OCI-LY7 (cell line): ENCODE data around the gene TXNL4A. TPM values are rescaled to one million over a fixed set of nuclear protein-coding genes. Genes with fewer than 3 reads are reported as not detected.

Experiments
- BruUV-seq: library from RNA; stranded (reverse); fragments of 400-500 nt; replicated peaks from 2 replicates; lab custom pipeline; 2021; lab: Mats Ljungman, UMichigan
- CTCF ChIA-PET: fragments of 300-600 bp; sonication (Branson Sonifier 250); formaldehyde crosslinking; loops from one replicate; lab custom pipeline; 2022; ENCODE audit warnings: antibody characterized with exemption; ENCODE audit not compliant: unreplicated experiment; lab: Charles Lee
- POLR2A ChIA-PET: fragments of 300-600 bp; sonication (Branson Sonifier 250); formaldehyde crosslinking; loops from one replicate; lab custom pipeline; 2022; ENCODE audit warnings: antibody characterized with exemption; lab: Charles Lee
- DNase-seq: peaks from one replicate; pipeline ENCODE4 v3.0.0-alpha.2; 2015; ENCODE audit warnings: low spot score
- H2AFZ ChIP-seq: fragments of 200-600 bp; sonication (generic), shearing (Covaris generic); 2 replicates; pipeline ENCODE4 v1.6.1; 2014; ENCODE audit warnings: mild to moderate bottlenecking, antibody characterized with exemption, low read length, moderate library complexity
- H3K27ac ChIP-seq: fragments of 200-600 bp; sonication (generic); 2 replicates; pipeline ENCODE4 v1.5.1; 2014; ENCODE audit warnings: mixed run types, low read depth, mild to moderate bottlenecking, moderate library complexity, low read length, inconsistent platforms; ENCODE audit not compliant: poor library complexity, severe bottlenecking
- H3K36me3 ChIP-seq: fragments of 200-600 bp; sonication (generic); 2 replicates; pipeline ENCODE4 v1.6.1; 2014; ENCODE audit warnings: mild to moderate bottlenecking, antibody characterized with exemption, low read length, moderate library complexity, mixed read lengths; ENCODE audit not compliant: insufficient read depth
- H3K4me1 ChIP-seq: fragments of 200-600 bp; sonication (generic); 2 replicates; pipeline ENCODE4 v1.5.1; 2014; ENCODE audit warnings: mild to moderate bottlenecking, low read length; ENCODE audit not compliant: insufficient read depth, poor library complexity, severe bottlenecking
- H3K4me2 ChIP-seq: fragments of 200-600 bp; sonication (generic); 2 replicates; pipeline ENCODE4 v1.6.1; 2014; ENCODE audit warnings: mild to moderate bottlenecking, low read length
- H3K4me3 ChIP-seq: fragments of 200-600 bp; sonication (generic); 2 replicates; pipeline ENCODE4 v1.5.1; 2014; ENCODE audit warnings: mild to moderate bottlenecking, low read depth, low read length; ENCODE audit not compliant: poor library complexity, severe bottlenecking
- H3K79me2 ChIP-seq: fragments of 200-600 bp; sonication (generic); 2 replicates; pipeline ENCODE4 v1.6.1; 2016; ENCODE audit warnings: low read depth, mild to moderate bottlenecking, low read length, moderate library complexity, mixed read lengths; ENCODE audit not compliant: insufficient read depth
- H3K9me2 ChIP-seq: fragments of 200-600 bp; sonication (generic); 2 replicates; pipeline ENCODE4 v1.6.1; 2016; ENCODE audit warnings: mild to moderate bottlenecking, low read length, mixed read lengths; ENCODE audit not compliant: insufficient read depth
- H3K9me3 ChIP-seq: fragments of 200-600 bp; sonication (generic); 2 replicates; pipeline ENCODE4 v1.6.1; 2014; ENCODE audit warnings: mild to moderate bottlenecking, mixed run types, low read length, mixed read lengths
- H4K20me1 ChIP-seq: fragments of 200-600 bp; sonication (generic); 2 replicates; pipeline ENCODE4 v1.6.1; 2014; ENCODE audit warnings: mild to moderate bottlenecking, antibody characterized with exemption, low read length, moderate library complexity, mixed read lengths; ENCODE audit not compliant: insufficient read depth
- CTCF ChIP-seq: fragments of 200-600 bp; sonication (generic); conservative IDR thresholded peaks from 2 replicates; pipeline ENCODE4 v1.5.1; 2014; ENCODE audit warnings: mild to moderate bottlenecking, antibody characterized with exemption, low read length, moderate library complexity, mixed read lengths
- EZH2phosphoT487 ChIP-seq: fragments of 200-600 bp; sonication (generic); IDR thresholded peaks from 2 replicates; pipeline ENCODE4 v1.6.1; 2018; ENCODE audit warnings: low read depth, borderline replicate concordance, mild to moderate bottlenecking, mixed run types, antibody characterized with exemption, low read length, moderate library complexity, mixed read lengths
- intact Hi-C: fragments of 100-400 bp; cut with micrococcal nuclease; formaldehyde crosslinking; loops from one replicate; pipeline ENCODE4 v1.10.0; 2022; ENCODE audit not compliant: unreplicated experiment
- total RNA-seq, 2 experiments: library from RNA; depleted of rRNA in 1 of 2; stranded (reverse); fragments of >200 nt in 1 of 2; shearing (Covaris generic) in 1 of 2; gene quantifications; 2 replicates each; pipeline ENCODE4 v1.2.3, GENCODE V29; 2014 to 2022

Gene TXNL4A
- total RNA-seq, 2 experiments from 2014 or later: 44.7 to 91.4 TPM

- Histone ChIP-seq H3K9me3 (no peaks in the 10 kb centered on the region), H3K36me3 (no peaks in the 10 kb centered on the region), H3K4me3 (no peak overlapping the region), H2AFZ (no peak overlapping the region), H3K4me1 (peaks cover 20% of the 10 kb centered on the region), H3K4me2 (peak overlapping the region; percentile 70), H3K27ac (no peak overlapping the region), H4K20me1 (peaks cover 5% of the 10 kb centered on the region; the same call in 1 of the 2 replicates), H3K79me2 (no peaks in the 10 kb centered on the region), H3K9me2 (no peaks in the 10 kb centered on the region)
- intact Hi-C loops: no loop called here
- DNase-seq: no peak
- ChIA-PET CTCF (no interaction called here), POLR2A (interaction anchor here (0.6 kb wide), 1 partner anchor 432 kb away, joined by 3 read pairs; no protein-coding TSS in a partner anchor)
- no TSS peak for BruUV-seq
- TF ChIP-seq EZH2phosphoT487: no peak
Measured at GRCh38 chr18:79952456-79952995, 35.8 kb downstream of the TXNL4A start.

- Histone ChIP-seq H3K27ac (peak within 1 kb of the TSS; percentile 76), H3K4me2 (peak within 1 kb of the TSS; percentile 98), H3K9me2 (no peaks in the 10 kb centered on the region), H4K20me1 (peaks cover 5% of the 10 kb centered on the region; the same call in 1 of the 2 replicates), H2AFZ (0 out of 2 replicates have a peak within 1 kb of the TSS, but pooled peaks have one; percentile 50), H3K4me3 (peak within 1 kb of the TSS; percentile 77), H3K79me2 (no peaks in the 10 kb centered on the region), H3K9me3 (no peaks in the 10 kb centered on the region), H3K4me1 (peaks cover 20% of the 10 kb centered on the region), H3K36me3 (peaks cover 3% of the 10 kb centered on the region; the same call in 1 of the 2 replicates)
- ChIA-PET CTCF (interaction anchor here (0.6 kb wide), 1 partner anchor 1236 kb away, joined by 3 read pairs; no protein-coding TSS in a partner anchor), POLR2A (interaction anchor here (0.6 kb wide), 2 partner anchors 89 to 431 kb away, joined by 3 read pairs; no protein-coding TSS in a partner anchor)
- TF ChIP-seq EZH2phosphoT487 (no peak), CTCF (0 out of 2 replicates have a peak, but pooled peaks have one; percentile 23)
- DNase-seq: peak; percentile 72
- no TSS peak for BruUV-seq
- intact Hi-C loops: no loop called here
Measured at GRCh38 chr18:79951545-79952455, 36.6 kb downstream of the TXNL4A start, which contains the start of gene SLC66A2. SLC66A2 (minus strand) TSS chr18:79951653; CDS start chr18:79950926, 727 bp downstream.
